ENCODE data around the gene OR1M1.

Gene OR1M1

GRCh38 chr19:9075064-9075949 is 11.6 kb upstream of the OR1M1 start:
- DNase-seq (ENCODE audit: low read depth), result no peak

GRCh38 chr19:9076901-9077300 is 10.0 kb upstream of the OR1M1 start:
- no peak for DNase-seq (ENCODE audit: low read depth)

DNA sequence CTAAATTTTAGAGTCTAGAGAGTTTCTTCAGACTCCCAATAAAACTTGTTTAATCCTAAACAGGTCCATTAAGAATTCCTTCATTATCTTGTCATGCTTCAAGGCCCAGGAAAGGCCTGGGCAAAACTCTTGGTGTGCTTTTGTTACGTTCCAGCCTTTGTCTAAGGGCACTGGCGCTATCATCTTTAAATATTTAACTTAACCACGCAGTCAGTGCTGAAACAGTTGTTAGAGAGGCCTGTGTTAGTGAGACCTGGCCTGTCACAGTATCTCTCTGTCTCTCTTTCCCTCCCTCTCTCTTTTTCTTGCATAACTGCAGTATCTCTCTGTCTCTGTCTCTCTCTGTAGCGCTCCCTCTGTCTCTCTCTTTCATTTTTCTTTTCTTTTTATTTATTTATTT is 8.2 kb upstream of the OR1M1 start:
- no peak for DNase-seq (ENCODE audit: low read depth)

GRCh38 chr19:9107375-9107774 is 20.5 kb downstream of the OR1M1 start, which contains the start of gene OR7G2:
Gene OR7G2 (minus strand): TSS chr19:9107475. CDS start chr19:9103243, 4,232 bp downstream.
- no peak for DNase-seq (ENCODE audit: low read depth)

GRCh38 chr19:9109959-9110358 is 23.1 kb downstream of the OR1M1 start:
- DNase-seq (ENCODE audit: low read depth), result no peak

DNA sequence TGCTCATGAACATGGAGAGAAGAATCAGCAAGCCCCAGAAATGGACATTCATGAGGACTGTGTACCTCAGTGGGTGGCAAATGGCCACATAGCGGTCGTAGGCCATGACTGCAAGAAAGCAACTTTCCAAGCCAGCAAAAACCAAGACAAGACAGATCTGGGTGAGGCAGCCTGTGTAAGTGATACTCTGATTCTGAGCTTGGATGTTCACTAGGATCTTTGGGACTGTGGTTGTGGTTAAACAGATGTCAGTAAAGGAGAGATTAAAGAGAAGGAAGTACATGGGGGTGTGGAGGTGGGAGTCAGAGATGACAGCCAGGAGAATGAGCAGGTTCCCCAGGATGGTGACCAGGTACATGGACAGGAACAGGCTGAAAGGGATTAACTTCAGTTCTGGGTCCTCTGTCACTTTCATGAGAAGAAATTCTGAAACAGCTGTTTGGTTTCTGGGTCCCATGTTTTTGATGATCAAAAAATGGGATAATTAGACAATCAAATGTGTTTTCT is 28.5 kb downstream of the OR1M1 start, which contains the start of gene OR7G1:
Gene OR7G1, minus strand, starts transcription at position 457 of the 507 bp plus-strand sequence. Its CDS starts 0 bp downstream, at position 457.
- no peak for DNase-seq (ENCODE audit: low read depth)

GRCh38 chr19:9116547-9116946 is 29.7 kb downstream of the OR1M1 start:
- no peak for DNase-seq (ENCODE audit: low read depth)

GRCh38 chr19:9126900-9127405 is 40.1 kb downstream of the OR1M1 start, which contains the start of gene OR7G3:
Gene OR7G3 (minus strand): TSS chr19:9126950. CDS start chr19:9126950, 0 bp downstream.
- no peak for DNase-seq (ENCODE audit: low read depth)

DNA sequence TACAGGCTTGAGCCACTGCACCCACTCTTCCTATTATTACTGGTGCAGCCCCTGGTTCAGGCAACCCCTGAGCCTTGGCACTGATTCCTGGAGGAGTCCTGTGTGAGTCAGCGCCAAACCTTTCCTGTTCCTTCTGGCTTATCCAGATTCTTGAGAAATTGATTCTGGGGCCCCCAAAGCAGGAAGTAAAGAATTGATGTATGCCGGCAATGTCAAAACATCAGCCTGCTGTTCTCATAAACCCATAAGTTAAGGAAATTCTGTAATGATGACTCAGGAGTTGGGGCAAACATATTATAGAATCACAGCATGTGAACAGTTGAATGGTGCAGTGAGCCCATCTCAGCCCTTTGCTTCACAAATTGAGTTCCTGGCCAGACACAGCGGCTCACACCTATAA is 41.3 kb downstream of the OR1M1 start:
- DNase-seq (ENCODE audit: low read depth), result no peak

- no peak for DNase-seq (ENCODE audit: low read depth)
These were observed 44.1 kb downstream of the OR1M1 start for GRCh38 chr19:9130965-9131364.

DNA sequence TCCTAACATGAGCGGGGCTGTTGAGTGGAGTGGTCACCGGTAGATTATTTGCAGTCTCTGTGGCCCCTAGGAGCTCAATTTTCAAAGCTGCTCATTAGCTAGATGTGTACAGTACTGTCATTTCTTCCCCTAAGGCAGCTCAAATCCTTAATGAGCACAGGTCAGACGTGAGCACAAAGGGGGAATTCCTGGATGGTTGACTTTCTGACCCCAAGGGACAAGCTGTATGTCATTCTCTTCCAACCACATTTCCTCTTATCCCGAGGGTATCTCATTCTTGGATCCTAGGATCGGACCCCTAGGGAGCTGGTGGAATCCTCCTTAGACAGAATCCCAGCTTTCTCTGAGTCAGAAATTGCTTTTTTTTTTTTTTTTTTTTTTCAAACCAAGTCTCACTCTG is 45.6 kb downstream of the OR1M1 start:
- DNase-seq (ENCODE audit: low read depth), result no peak

GRCh38 chr19:9139609-9140158 is 52.8 kb downstream of the OR1M1 start:
- DNase-seq (ENCODE audit: low read depth), result no peak

GRCh38 chr19:9140159-9140874 is 53.5 kb downstream of the OR1M1 start, which contains the start of gene ZNF317:
Gene ZNF317 (plus strand): TSS chr19:9140397. CDS start chr19:9156017, 15,620 bp downstream.
- peak; percentile 82 for DNase-seq (ENCODE audit: low read depth)

DNA sequence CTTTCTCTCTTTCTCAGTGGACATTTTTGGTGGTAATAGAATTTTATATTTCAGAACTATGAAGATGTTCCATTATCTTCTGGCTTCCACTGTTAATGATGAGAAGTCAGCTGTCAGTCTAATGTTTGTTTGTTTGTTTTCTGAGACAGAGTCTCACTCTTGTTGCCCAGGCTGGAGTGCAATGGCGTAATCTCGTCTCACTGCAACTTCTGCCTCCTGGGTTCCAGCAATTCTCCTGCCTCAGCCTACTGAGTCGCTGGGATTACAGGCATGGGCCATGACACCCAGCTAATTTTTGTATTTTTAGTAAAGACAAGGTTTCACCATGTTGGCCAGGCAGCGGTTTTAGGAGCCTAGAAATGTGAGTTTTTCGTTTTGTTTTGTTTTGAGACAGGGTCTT is 58.1 kb downstream of the OR1M1 start:
- no peak for DNase-seq (ENCODE audit: low read depth)
